DLD1 (cell line): ENCODE results near the gene LYAR.

ENCODE experiments used
- in situ Hi-C: cut with HindIII; loops from 2 replicates; pipeline ENCODE4 v1.10.0; 2017; ENCODE audit warnings: low sequenced_read_pairs

The LYAR gene

GRCh38 chr4:4289941-4290850 lies at the start of gene LYAR, which contains the start of gene ZBTB49:
TSS of gene LYAR (minus strand) at chr4:4290154. CDS start at chr4:4283742, 6,412 bp downstream.
TSS of gene ZBTB49 (plus strand) at chr4:4290251. CDS start at chr4:4299946, 9,695 bp downstream.
- in situ Hi-C loops, result loop anchor here (25.0 kb wide), 1 partner anchor 247 kb away; the partner anchor contains the start of gene STX18

- in situ Hi-C loops, result no loop called here
These were observed 49.6 kb upstream of the LYAR start for GRCh38 chr4:4339504-4340085.

DNA sequence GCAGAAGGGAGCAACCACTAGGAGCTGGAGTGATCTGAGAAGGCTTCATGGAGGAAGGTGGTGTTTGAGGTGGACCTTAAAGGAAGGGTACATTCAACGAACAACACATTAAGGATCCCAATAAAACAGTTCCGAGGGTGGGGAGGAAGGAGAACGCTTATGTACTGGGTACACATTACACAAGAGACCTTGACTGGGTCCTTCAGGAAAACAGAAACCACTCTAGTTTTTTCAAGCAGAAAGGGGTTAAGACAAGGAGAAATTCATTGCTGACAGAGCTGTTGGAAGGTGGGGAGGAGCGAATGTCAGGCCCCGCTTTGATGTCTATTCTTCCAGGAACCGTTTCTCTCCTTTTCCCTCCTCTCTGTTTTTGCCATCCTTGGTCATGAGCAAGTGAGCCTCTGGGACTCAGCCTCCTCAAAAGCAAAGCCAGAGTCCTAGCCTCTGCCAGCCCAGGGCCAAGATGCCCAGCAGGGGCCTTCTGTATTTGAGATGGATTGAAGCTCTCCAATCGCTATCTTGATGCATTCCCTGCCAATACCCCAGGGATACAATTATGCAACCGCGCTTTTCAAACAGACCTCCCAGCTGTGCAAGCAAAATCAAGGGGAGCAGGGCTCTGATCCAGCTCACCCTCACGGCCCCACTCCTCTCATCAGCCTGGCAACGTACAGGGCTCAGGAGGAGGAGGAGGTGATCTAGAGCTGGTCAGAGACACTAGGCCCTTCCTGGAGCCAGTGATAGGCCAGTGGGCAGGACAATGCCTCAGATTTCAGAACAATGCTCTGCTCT lies 48.5 kb upstream of the LYAR start:
- in situ Hi-C loops, result no loop called here

- in situ Hi-C loops, result no loop called here
These were observed 45.0 kb upstream of the LYAR start for GRCh38 chr4:4334798-4335520.

DNA sequence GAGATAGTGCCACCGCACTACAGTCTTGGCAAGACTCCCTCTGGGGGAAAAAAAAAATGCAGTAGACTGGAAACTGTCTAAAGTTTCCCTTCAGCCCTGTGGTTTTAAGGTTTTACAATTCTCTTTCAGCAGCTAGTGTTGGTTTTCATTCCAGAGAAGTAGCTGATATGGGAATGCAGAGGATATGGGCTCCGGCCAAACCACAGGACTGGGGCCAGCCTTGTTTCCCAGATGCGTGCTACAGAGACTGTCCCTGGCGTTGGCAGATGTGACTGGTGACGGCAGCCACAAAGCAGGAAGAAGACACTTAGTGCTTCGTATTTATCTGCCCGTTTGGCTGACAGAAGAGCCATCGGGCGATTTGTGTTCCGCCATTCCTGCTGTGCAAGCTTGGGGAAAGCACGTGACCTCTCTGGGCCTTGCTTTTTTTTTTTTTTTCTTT lies 43.3 kb upstream of the LYAR start:
- in situ Hi-C loops, result no loop called here

DNA sequence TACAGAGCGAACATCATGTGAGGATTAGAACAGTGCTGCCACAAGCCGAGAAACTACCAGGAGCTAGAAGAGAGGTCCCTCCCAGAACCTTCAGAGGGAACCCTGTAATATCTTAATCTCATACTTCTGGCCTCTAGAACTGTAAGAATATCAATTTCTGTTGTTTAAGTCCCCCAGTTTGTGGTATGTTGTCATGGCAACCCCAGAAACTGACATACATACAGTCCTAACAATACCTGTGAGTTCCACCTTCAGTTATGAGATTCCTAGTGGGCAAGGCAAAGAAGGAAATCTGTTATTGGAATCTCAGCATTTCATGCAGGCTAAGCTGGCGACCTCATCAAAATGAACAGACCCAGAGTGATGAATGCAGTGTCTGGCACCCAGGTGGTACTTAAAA lies 42.6 kb upstream of the LYAR start:
- in situ Hi-C loops, result no loop called here

- in situ Hi-C loops, result no loop called here
These were observed 40.8 kb upstream of the LYAR start for GRCh38 chr4:4330794-4331193.

DNA sequence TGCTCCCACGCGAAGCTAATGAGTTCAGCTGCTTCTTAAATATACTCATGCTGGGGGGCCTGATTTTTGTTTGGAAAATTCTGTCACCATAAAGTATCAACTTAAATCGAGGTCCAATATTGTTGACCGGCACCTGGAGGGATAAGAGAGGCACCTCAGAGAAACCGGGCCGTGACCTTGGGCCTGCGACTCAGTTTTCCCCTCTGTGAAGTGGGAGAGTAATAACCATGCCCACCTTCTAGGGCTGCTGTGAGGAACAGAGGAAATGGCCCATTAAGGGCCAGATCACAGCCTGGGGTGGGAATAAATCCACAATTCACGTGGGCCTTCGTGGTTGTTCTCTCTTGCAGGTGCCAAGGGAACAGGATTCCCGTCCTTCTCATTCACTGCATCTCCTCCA lies 39.5 kb upstream of the LYAR start:
- in situ Hi-C loops, result no loop called here

- in situ Hi-C loops, result no loop called here
These were observed 38.9 kb upstream of the LYAR start for GRCh38 chr4:4328840-4329239.

DNA sequence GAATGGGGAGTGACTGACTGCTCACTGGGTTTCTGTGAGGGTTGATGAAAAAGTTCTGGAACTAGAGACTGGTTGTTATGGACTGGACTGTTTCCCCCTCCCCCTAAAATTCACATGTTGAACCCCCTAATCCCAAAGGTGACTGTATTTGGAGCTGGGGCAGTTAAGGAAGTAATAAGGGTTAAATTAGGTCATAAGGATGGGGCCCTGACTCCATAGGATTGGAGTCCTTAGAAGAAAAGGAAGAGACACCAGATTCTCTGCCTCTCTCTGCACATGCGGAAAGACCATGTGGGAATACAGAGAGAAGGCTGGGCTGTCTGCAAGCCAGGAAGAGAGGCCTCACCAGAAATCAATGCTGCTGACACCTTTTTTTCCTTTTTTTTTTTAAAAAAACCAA lies 38.3 kb upstream of the LYAR start:
- in situ Hi-C loops, result no loop called here

DNA sequence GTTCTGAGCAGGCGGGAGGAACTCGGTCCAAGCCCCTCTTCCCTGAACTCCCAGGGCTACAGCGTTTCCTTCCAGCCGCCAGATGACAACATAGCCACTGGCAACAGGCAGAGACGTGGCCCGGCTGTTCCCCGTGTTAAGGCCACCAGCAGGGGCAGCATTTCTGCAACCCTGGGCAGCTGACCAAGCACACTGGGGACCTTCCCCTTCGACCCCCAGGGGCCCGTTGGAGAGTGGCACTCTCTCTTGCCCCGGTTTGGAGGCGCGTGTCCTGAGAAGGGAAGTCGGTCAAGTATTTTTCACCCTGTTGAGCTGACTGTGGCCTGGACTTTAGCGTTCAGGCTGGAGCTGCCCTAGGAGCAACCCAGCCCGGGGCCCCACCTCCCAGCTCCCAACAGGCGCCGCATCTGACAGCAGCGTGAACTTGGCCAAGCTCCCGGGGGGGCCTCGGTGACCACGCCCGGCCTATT lies 37.7 kb upstream of the LYAR start:
- in situ Hi-C loops, result no loop called here

DNA sequence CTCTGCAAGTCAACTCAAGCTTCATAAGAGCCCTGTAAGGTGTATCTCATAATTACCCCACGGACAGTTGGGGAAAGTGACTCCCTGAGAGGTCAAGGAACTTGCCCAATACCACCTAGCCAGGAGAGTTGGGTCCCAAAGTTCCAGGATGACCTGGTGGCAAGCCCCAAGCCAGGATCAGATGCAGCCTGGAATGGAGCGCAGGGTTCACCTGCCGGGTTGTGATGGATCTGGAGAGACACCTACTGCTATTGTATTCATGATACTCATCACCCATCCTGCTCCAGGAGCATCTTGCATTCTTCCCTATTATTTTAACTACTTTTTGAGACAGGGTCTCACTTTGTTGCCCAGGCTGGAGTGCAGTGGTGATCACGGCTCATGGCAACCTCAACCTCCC lies 36.2 kb upstream of the LYAR start:
- in situ Hi-C loops, result no loop called here

- in situ Hi-C loops, result no loop called here
These were observed 35.4 kb upstream of the LYAR start for GRCh38 chr4:4325321-4325720.

DNA sequence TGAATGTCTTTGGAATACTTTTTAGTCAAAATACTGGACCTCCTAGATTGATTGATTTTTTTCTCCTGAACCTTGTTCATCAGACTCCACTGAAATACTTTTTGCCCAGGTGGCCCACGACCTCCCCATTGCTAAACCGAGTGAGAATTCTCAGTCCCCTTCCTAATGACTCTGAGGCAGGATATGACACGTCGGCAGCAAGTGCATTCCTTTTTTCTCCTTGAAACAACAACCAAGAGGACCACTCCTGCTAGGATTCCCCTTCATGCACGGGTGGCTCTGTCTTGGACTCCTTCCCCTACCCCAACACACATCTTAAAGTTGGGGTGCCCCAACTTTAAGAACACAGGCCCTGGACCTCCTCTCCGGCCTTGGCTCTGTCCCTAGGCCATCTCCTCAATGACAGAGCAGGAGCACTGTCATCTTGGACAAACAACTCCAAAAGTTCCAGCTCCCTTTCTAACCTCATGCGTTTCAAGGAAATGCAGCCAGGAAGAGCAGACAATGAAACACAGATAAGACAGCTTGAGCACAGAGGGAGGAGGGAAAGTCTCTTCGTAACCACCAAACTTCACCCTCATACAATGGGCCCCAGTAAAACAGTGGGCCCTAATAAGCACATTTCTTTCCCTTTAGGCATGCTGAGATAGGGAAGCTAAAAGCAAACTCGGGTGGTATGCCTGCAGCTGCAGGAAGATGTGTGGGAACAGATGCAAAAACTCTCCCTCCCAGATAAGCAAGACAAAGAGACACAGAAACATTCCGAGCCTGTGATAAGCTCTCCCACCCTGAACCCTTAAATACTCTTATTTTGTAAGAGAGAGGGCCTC lies 34.0 kb upstream of the LYAR start:
- in situ Hi-C loops, result no loop called here

- in situ Hi-C loops, result no loop called here
These were observed 32.2 kb upstream of the LYAR start for GRCh38 chr4:4321951-4322688.

DNA sequence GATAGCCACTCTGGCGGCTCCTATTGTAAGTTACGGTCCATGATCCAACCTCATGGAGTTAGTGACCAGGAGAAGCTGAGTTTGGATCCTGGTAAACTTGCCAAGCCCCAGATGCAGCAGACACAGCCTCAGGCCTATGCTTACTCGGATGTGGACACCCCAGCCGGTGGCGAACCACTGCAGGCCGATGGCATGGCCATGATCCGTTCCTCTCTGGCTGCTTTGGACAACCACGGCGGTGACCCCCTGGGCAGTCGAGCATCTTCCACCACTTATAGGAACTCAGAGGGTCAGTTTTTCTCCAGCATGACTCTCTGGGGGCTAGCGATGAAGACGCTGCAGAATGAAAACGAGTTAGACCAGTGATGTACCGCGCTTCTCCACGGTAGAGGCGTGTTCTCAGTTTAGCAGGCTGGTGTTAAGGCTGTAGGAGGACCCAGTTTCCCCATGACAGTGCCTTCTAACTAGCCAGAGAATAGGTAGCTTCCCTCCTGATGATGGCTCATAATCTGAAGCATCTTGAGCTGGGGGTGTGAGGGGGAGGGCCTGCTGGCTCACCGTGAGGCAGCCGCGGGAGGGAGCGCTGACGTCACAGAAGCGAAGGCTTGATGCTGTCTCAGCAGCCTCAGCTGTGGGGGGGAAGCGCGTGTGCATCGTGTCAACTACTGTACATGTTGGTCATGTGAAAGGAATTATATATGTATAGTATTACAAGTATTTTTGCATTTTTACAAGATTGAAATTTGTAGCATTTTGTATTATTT lies 31.2 kb upstream of the LYAR start:
- in situ Hi-C loops, result no loop called here

DNA sequence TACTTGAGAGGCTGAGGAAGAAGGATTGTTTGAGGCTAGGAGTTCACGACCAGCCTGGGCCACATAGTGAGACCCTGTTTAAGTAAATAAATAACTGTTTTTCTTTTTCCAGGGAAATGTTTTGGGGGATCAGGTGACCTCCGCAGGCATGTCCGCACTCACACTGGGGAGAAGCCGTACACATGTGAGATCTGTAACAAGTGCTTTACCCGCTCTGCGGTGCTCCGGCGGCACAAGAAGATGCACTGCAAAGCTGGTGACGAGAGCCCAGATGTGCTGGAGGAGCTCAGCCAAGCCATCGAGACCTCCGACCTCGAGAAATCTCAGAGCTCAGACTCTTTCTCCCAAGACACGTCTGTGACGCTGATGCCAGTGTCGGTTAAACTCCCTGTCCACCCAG lies 30.6 kb upstream of the LYAR start:
- in situ Hi-C loops, result no loop called here

DNA sequence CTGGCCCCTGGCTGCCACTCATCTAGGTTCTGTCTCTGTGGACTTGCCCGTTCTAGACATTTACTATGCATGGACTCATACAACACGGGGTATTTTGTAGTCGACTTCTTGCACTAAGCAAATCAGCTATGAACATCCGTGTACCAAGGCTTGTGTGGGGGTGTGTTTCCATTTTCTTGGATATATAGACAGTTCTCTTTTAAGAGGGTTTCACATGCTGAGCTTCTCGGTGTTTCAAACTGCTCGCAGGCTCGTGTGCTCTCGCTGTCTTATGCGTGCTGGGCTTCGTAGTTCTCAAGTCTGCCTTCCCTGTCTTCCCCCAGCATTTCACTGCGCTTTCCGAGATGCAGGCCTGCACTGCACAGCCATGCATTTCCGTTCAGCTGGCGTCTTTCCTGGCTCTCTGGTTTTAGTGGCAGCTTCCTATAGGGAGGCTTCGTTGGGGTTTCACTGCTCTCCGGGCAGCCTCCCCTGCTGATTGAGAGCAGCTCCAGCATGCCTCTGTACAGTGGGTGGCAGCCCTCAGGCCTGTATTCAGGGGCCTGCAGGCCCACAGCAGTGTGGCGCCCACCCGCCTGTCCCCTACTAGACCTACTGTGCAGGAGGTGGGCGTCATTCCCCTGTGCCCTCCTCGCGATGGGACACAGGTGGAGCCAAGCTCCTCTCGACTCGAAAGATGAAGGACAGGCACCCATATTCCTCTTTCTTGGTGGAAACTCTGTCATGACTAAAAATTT lies 27.7 kb upstream of the LYAR start:
- in situ Hi-C loops, result no loop called here
